ENCODE measurements around the gene COBL. TPM values are rescaled to one million over a fixed set of nuclear protein-coding genes. Genes with fewer than 3 reads are reported as not detected.
A peak's percentile ranks its signal among the peaks of the same experiment; 100 is the strongest.

COBL gene
- total and polyA plus RNA-seq, 9 of the 15 experiments (the other 6 are each of a cell fraction or from before 2014, with no cell fraction given): 0.01 to 2.4 (median 0.09) TPM; not detected in 3

DNA sequence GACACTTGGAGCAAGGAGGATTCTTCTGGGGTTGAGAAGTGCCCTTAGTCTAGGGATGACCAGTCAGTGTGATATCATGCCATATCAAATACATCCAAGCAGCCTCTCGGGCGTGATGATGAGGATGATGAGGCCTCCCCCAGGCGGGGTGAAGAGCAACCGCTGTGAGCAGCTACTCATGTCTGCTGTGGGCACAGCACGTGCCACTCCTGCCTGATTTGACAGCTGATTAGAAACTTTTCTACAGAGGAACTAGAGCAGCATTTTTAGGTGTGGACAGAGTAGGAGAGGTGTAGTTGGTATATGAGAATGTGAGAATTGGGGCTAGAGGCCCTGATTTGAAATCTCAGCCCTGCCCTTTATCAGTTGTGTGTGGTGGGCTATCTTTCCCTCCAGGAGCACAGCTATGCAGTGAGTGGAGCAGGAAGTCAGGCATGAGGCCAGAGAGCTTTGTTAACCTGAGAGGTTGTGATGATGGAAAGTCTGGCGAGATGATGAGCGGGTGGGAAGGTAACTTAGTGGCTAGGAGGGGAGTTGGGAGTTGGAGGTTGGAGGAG, 49.6 kb upstream of the COBL start:
- POLR2A ChIA-PET: interaction anchor here (0.6 to 2.4 kb wide), 3 partner anchors 10 to 20 kb away, joined by 3 to 12 read pairs (median 5); no protein-coding TSS in a partner anchor
- intact Hi-C loops (cut with micrococcal nuclease): loop anchor here (10.0 kb wide), 2 partner anchors 141 to 1271 kb away; partner anchors contain the start of gene ZPBP
- in situ Hi-C loops (cut with MboI): loop anchor here (25.0 kb wide), 1 partner anchor 1229 kb away; no protein-coding TSS in a partner anchor

DNA sequence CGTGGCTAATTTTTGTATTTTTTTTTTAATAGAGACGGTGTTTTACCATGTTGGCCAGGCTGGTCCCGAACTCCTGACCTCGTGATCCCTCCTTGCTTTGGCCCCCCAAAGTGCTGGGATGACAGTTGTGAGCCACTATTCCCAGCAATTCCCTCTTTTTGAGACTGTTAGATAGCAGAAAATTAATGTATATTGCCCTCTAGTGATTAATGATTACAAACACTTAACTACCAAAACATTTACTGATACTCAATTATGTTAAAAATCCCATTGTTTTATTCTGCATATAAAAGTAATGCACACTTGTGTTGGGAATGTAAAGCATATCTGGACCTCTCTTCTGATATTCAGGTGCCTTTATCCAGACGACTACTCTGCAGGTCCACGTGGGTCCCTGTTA, 41.2 kb upstream of the COBL start:
- ATAC-seq (no peak), FAIRE-seq (no peak), DNase-seq (ENCODE audit: extremely low read depth in 1 of 4, low spot score in 3 of 4) (no peak)
- H3K9me3 ChIP-seq (replicated peaks; ENCODE audit: control insufficient read depth, insufficient read depth, low read depth, low read length): no peaks in the 10 kb centered on the region
- no peaks in the 10 kb centered on the region for H3K36me3 ChIP-seq (ENCODE audit: control insufficient read depth, insufficient read depth, low read length)
- no peaks in the 10 kb centered on the region for H3K4me1 ChIP-seq (replicated peaks in 1 of 2; ENCODE audit: control insufficient read depth in 2 of 2, insufficient read depth in 2 of 2, low read length in 2 of 2)
- no peaks in the 10 kb centered on the region for H3K9me1 ChIP-seq (ENCODE audit: control insufficient read depth, insufficient read depth, low read length)
- no peaks in the 10 kb centered on the region for H4K20me1 ChIP-seq (replicated peaks; ENCODE audit: control insufficient read depth, insufficient read depth, low read length)
- H3K4me3 ChIP-seq: no peak overlapping the region
- H3K27ac ChIP-seq (ENCODE audit: extremely low read depth, low read depth, low read length): no peak overlapping the region
- no peak for TF ChIP-seq NFE2L1 (tag; IDR thresholded peaks at IDR 0.05; ENCODE audit: borderline replicate concordance, low read depth)
- TF ChIP-seq CBX1 (IDR thresholded peaks at IDR 0.05; ENCODE audit: low read depth): no peak
- no peak for TF ChIP-seq MCM3 (IDR thresholded peaks at IDR 0.05)
- no peak for TF ChIP-seq PHB2 (IDR thresholded peaks at IDR 0.05; ENCODE audit: low read depth)
- TF ChIP-seq, protein P1, sequence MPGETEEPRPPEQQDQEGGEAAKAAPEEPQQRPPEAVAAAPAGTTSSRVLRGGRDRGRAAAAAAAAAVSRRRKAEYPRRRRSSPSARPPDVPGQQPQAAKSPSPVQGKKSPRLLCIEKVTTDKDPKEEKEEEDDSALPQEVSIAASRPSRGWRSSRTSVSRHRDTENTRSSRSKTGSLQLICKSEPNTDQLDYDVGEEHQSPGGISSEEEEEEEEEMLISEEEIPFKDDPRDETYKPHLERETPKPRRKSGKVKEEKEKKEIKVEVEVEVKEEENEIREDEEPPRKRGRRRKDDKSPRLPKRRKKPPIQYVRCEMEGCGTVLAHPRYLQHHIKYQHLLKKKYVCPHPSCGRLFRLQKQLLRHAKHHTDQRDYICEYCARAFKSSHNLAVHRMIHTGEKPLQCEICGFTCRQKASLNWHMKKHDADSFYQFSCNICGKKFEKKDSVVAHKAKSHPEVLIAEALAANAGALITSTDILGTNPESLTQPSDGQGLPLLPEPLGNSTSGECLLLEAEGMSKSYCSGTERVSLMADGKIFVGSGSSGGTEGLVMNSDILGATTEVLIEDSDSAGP (CRISPR knock-in tag; IDR thresholded peaks at IDR 0.05): no peak
- TF ChIP-seq RBM34 (IDR thresholded peaks at IDR 0.05; ENCODE audit: borderline replicate concordance, insufficient read depth, low read length): no peak
- TF ChIP-seq ZNF696 (CRISPR knock-in tag; conservative IDR thresholded peaks at IDR 0.05): no peak
- TF ChIP-seq CBX5 (IDR thresholded peaks at IDR 0.05; ENCODE audit: borderline replicate concordance, low read depth): no peak
- no TSS peak for BruUV-seq (replicated peaks)
- 3% methylated on average over 5 of the region's 6 CpGs for WGBS (ENCODE audit: insufficient coverage, low coverage, missing lambda C conversion rate)
- H3K4me2 ChIP-seq (ENCODE audit: insufficient read depth, low read length): no peak overlapping the region
- in situ Hi-C loops (cut with MboI): loop anchor here (25.0 kb wide), 1 partner anchor 1221 kb away; no protein-coding TSS in a partner anchor
- peaks cover 2 to 15% of the 10 kb centered on the region in 2 experiments; a peak in 4 of 5 replicates for H3K27me3 ChIP-seq (ENCODE audit: control insufficient read depth in 2 of 2, insufficient read depth in 2 of 2, low read length in 2 of 2)
- ChIA-PET POLR2A (no interaction called here), CTCF (ENCODE audit: low intra/inter-chr PET ratio) (interaction anchor here (0.6 kb wide), 1 partner anchor 20 kb away, joined by 3 read pairs; no protein-coding TSS in a partner anchor)
- H3K9ac ChIP-seq (ENCODE audit: insufficient read depth in 1 of 2, low read depth in 2 of 2, low read length in 2 of 2): no peak overlapping the region
- intact Hi-C loops (cut with micrococcal nuclease): no loop called here
- H2AFZ ChIP-seq (ENCODE audit: low read depth, low read length): no peak overlapping the region
- H3K79me2 ChIP-seq (ENCODE audit: control insufficient read depth, insufficient read depth, low read length): no peaks in the 10 kb centered on the region

More for the DNA sequence above, 49.6 kb upstream of the COBL start:
- no peaks in the 10 kb centered on the region for H3K36me3 ChIP-seq (ENCODE audit: control insufficient read depth, insufficient read depth, low read length)
- no TSS peak for BruUV-seq (replicated peaks)
- FAIRE-seq (no peak), DNase-seq (ENCODE audit: extremely low read depth in 1 of 4, low spot score in 3 of 4) (no peak), ATAC-seq (no peak)
- no peak overlapping the region for H3K4me2 ChIP-seq (ENCODE audit: insufficient read depth, low read length)
- no peak overlapping the region for H3K4me3 ChIP-seq
- no peaks in the 10 kb centered on the region; a peak in 2 of 5 replicates for H3K4me1 ChIP-seq (replicated peaks in 1 of 2; ENCODE audit: control insufficient read depth in 2 of 2, insufficient read depth in 2 of 2, low read length in 2 of 2)
- H2AFZ ChIP-seq (ENCODE audit: low read depth, low read length): no peak overlapping the region
- TF ChIP-seq U2AF2 (optimal IDR thresholded peaks at IDR 0.05; ENCODE audit: low read depth, low read length) (no peak), JUNB (CRISPR knock-in tag; conservative IDR thresholded peaks at IDR 0.05) (no peak), BHLHE40 (IDR thresholded peaks at IDR 0.05; ENCODE audit: low read length) (peak; percentile 61), GATA2 (CRISPR knock-in tag; IDR thresholded peaks at IDR 0.05) (peak; percentile 30; the same call in 1 of the 2 replicates), HLTF (IDR thresholded peaks at IDR 0.05) (no peak), ZBTB17 (CRISPR knock-in tag; IDR thresholded peaks at IDR 0.05) (0 out of 2 replicates have a peak, but pooled peaks have one; percentile 30), TCF3 (CRISPR knock-in tag; IDR thresholded peaks at IDR 0.05) (peak; percentile 36; the same call in 1 of the 2 replicates), RCOR1 (IDR thresholded peaks at IDR 0.05; ENCODE audit: borderline replicate concordance in 1 of 2, low read depth in 2 of 2, low read length in 2 of 2) (peak in 1 of 2 experiments; percentile 39; a peak in 1 of 4 replicates), KDM1A (IDR thresholded peaks at IDR 0.05) (peak; percentile 69 to 74), CBFA2T3 (IDR thresholded peaks at IDR 0.05) (peak; percentile 31; the same call in 1 of the 2 replicates)
- CTCF ChIA-PET (ENCODE audit: low intra/inter-chr PET ratio): interaction anchor here (2.0 kb wide), 1 partner anchor 204 kb away, joined by 21 read pairs; no protein-coding TSS in a partner anchor
- WGBS (ENCODE audit: insufficient coverage, low coverage, missing lambda C conversion rate): 3% methylated on average over 7 of the region's 7 CpGs
- no peaks in the 10 kb centered on the region for H3K79me2 ChIP-seq (ENCODE audit: control insufficient read depth, insufficient read depth, low read length)
- no peak overlapping the region for H3K27ac ChIP-seq (ENCODE audit: extremely low read depth, low read depth, low read length)
- no peaks in the 10 kb centered on the region for H3K9me3 ChIP-seq (replicated peaks; ENCODE audit: control insufficient read depth, insufficient read depth, low read depth, low read length)
- H3K27me3 ChIP-seq (ENCODE audit: control insufficient read depth in 2 of 2, insufficient read depth in 2 of 2, low read length in 2 of 2): peaks cover 0 to 10% of the 10 kb centered on the region in 2 experiments; a peak in 1 of 5 replicates
- H3K9ac ChIP-seq (ENCODE audit: insufficient read depth in 1 of 2, low read depth in 2 of 2, low read length in 2 of 2): no peak overlapping the region
- H4K20me1 ChIP-seq (replicated peaks; ENCODE audit: control insufficient read depth, insufficient read depth, low read length): peaks cover 6% of the 10 kb centered on the region; the same call in 1 of the 2 replicates
- H3K9me1 ChIP-seq (ENCODE audit: control insufficient read depth, insufficient read depth, low read length): no peaks in the 10 kb centered on the region
